Measurements from ENCODE around the gene CST7.

DNA sequence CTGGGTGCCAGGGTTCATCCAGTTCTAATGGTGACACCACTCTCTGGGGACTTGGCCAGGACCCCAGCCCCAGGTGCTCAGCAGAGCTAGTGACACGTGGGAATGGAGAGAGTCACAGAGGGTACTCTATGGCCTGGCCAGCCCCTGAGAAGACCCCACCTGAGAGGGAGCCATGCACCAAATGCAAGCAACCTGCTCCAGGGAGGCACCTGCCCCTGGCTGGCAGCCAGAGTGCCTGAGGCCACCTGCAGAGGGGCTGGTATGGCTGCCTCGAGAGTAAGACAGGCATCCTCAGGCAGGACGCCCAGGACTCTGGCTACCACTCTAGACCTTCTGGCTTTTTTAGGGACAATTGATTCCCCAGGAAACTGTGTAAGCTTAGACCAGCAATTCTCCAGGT lies 38.6 kb upstream of the CST7 start:
- TF ChIP-seq, protein P1, sequence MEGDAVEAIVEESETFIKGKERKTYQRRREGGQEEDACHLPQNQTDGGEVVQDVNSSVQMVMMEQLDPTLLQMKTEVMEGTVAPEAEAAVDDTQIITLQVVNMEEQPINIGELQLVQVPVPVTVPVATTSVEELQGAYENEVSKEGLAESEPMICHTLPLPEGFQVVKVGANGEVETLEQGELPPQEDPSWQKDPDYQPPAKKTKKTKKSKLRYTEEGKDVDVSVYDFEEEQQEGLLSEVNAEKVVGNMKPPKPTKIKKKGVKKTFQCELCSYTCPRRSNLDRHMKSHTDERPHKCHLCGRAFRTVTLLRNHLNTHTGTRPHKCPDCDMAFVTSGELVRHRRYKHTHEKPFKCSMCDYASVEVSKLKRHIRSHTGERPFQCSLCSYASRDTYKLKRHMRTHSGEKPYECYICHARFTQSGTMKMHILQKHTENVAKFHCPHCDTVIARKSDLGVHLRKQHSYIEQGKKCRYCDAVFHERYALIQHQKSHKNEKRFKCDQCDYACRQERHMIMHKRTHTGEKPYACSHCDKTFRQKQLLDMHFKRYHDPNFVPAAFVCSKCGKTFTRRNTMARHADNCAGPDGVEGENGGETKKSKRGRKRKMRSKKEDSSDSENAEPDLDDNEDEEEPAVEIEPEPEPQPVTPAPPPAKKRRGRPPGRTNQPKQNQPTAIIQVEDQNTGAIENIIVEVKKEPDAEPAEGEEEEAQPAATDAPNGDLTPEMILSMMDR (IDR thresholded peaks at IDR 0.05; ENCODE audit: insufficient read depth, low read depth, low read length), result no peak
- no peak for TF ChIP-seq EZH2 (IDR thresholded peaks at IDR 0.05; ENCODE audit: insufficient read depth, low read length)
